Gastrocnemius medialis (tissue), 4 donors: ENCODE measurements around the gene CORO2B.

Experiments used
- POLR2A ChIP-seq, 2 donors: fragments of 450-650 bp; IDR thresholded peaks; one replicate each; pipeline ENCODE4 v1.6.1; 2017; ENCODE audit warnings: antibody characterized with exemption in 2 of 2, mild to moderate bottlenecking in 2 of 2, moderate library complexity in 2 of 2
- TF ChIP-seq, protein P1 (sequence below), 5 experiments: fragments of 450-650 bp in 3 of 5; fragments of 200-600 bp in 2 of 5; sonication (generic) in 2 of 5; IDR thresholded peaks in 4 of 5; conservative IDR thresholded peaks in 1 of 5; 1 replicate in 4 of 5; 2 replicates in 1 of 5; pipeline ENCODE4 v1.5.1; 2016 to 2019; ENCODE audit warnings: antibody characterized with exemption in 5 of 5, mild to moderate bottlenecking in 3 of 5, moderate library complexity in 3 of 5

DNA sequence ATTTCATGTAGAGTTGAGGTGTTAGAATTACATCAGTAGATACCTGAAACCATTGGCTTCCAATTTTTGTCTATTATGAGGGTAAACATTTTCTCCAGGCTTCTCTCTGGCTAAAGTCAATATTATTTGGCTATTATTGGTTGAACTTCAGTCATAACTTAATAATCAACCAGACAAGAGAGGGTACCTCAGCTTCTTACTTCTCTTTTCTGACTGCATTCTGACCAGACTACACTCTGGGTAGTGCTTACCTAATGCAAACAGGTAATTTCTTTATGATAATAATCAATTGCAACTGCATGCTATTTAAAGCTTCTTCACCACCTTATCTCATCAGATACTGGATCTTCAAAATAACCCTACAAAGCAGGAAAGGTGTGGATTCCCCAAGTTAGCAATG, 156.8 kb downstream of the CORO2B start:
- TF ChIP-seq, protein P1, sequence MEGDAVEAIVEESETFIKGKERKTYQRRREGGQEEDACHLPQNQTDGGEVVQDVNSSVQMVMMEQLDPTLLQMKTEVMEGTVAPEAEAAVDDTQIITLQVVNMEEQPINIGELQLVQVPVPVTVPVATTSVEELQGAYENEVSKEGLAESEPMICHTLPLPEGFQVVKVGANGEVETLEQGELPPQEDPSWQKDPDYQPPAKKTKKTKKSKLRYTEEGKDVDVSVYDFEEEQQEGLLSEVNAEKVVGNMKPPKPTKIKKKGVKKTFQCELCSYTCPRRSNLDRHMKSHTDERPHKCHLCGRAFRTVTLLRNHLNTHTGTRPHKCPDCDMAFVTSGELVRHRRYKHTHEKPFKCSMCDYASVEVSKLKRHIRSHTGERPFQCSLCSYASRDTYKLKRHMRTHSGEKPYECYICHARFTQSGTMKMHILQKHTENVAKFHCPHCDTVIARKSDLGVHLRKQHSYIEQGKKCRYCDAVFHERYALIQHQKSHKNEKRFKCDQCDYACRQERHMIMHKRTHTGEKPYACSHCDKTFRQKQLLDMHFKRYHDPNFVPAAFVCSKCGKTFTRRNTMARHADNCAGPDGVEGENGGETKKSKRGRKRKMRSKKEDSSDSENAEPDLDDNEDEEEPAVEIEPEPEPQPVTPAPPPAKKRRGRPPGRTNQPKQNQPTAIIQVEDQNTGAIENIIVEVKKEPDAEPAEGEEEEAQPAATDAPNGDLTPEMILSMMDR (IDR thresholded peaks at IDR 0.05 in 4 of 5, conservative IDR thresholded peaks at IDR 0.05 in 1 of 5), result no peak
- no peak for TF ChIP-seq POLR2A (IDR thresholded peaks at IDR 0.05)
